ENCODE results near the gene SCRN2. TPM values are rescaled to one million over a fixed set of nuclear protein-coding genes. Genes with fewer than 3 reads are reported as not detected.

SCRN2 gene
- total and polyA plus RNA-seq, 7 donors: 22.5 to 44.6 (median 28.8) TPM

DNA sequence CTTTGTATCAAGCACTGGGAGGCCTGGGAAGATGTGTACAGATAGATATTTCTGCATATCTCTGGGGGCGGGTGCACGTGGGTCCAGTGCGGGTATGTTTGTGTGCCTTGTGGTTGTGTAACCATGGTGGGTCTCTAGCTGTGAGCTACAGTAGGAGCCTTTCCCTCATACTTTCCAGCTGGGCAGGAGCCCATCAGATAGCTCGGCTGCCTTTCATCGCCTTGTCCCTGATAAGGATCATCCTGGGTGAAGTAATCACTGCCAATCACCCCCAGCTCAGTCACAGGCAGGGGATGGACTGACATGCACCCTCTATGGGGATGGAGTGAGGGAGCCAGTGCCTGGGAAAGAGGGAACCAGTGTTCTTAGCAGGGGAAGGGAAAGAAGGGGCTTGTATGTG, 3.2 kb upstream of the SCRN2 start:
- intact Hi-C loops (cut with DNase I): loop anchor here (5.0 to 10.0 kb wide), 2 partner anchors 178 to 291 kb away; no protein-coding TSS in a partner anchor
- Histone ChIP-seq H3K36me3 (no peaks in the 10 kb centered on the region), H3K27me3 (peaks cover 29 to 44% (median 42%) of the 10 kb centered on the region in 3 donors), H3K27ac (no peak overlapping the region), H3K4me1 (peaks cover 0 to 29% (median 25%) of the 10 kb centered on the region in 4 donors), H3K9me3 (no peaks in the 10 kb centered on the region), H3K4me3 (no peak overlapping the region)
- DNase-seq: no peak
- WGBS, 2 donors: 24 to 67% methylated on average over 5 of the region's 5 CpGs
- TF ChIP-seq POLR2AphosphoS5 (IDR thresholded peaks at IDR 0.05): no peak
- no peak for TF ChIP-seq POLR2A (IDR thresholded peaks at IDR 0.05)
- no peak for TF ChIP-seq EP300 (IDR thresholded peaks at IDR 0.05)
- TF ChIP-seq, protein P1, sequence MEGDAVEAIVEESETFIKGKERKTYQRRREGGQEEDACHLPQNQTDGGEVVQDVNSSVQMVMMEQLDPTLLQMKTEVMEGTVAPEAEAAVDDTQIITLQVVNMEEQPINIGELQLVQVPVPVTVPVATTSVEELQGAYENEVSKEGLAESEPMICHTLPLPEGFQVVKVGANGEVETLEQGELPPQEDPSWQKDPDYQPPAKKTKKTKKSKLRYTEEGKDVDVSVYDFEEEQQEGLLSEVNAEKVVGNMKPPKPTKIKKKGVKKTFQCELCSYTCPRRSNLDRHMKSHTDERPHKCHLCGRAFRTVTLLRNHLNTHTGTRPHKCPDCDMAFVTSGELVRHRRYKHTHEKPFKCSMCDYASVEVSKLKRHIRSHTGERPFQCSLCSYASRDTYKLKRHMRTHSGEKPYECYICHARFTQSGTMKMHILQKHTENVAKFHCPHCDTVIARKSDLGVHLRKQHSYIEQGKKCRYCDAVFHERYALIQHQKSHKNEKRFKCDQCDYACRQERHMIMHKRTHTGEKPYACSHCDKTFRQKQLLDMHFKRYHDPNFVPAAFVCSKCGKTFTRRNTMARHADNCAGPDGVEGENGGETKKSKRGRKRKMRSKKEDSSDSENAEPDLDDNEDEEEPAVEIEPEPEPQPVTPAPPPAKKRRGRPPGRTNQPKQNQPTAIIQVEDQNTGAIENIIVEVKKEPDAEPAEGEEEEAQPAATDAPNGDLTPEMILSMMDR (IDR thresholded peaks at IDR 0.05): no peak

DNA sequence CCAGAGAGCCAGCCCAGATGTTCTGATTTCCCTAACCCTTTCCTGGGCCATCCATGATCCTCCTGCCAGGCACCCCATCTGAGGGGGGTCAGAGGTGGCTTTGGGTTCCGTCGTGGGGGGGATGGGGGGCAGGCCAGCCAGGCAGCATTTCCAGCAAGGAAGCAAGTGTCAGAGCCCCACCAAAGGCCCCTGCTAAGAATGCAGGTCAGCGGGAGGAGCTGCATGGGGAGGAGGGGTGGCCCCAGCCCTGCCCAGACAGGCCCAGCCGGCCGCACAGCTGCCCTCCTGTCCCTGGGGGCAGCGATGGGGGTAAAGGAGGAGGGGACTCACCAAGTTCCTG, 2.3 kb upstream of the SCRN2 start:
- TF ChIP-seq POLR2A (IDR thresholded peaks at IDR 0.05): no peak
- TF ChIP-seq, protein P1 (IDR thresholded peaks at IDR 0.05): peak in 1 of 4 experiments; percentile 17
- Histone ChIP-seq H3K27ac (no peak overlapping the region), H3K9me3 (no peaks in the 10 kb centered on the region), H3K36me3 (peaks cover 0 to 7% (median 2%) of the 10 kb centered on the region in 4 donors), H3K4me1 (peaks cover 0 to 29% (median 25%) of the 10 kb centered on the region in 4 donors), H3K4me3 (no peak overlapping the region), H3K27me3 (peaks cover 27 to 35% (median 33%) of the 10 kb centered on the region in 3 donors)
- no peak for DNase-seq
- WGBS, 2 donors: 15 to 35% methylated on average over 6 of the region's 6 CpGs
- intact Hi-C loops (cut with DNase I): loop anchor here (5.0 to 10.0 kb wide), 2 partner anchors 179 to 291 kb away; no protein-coding TSS in a partner anchor

DNA sequence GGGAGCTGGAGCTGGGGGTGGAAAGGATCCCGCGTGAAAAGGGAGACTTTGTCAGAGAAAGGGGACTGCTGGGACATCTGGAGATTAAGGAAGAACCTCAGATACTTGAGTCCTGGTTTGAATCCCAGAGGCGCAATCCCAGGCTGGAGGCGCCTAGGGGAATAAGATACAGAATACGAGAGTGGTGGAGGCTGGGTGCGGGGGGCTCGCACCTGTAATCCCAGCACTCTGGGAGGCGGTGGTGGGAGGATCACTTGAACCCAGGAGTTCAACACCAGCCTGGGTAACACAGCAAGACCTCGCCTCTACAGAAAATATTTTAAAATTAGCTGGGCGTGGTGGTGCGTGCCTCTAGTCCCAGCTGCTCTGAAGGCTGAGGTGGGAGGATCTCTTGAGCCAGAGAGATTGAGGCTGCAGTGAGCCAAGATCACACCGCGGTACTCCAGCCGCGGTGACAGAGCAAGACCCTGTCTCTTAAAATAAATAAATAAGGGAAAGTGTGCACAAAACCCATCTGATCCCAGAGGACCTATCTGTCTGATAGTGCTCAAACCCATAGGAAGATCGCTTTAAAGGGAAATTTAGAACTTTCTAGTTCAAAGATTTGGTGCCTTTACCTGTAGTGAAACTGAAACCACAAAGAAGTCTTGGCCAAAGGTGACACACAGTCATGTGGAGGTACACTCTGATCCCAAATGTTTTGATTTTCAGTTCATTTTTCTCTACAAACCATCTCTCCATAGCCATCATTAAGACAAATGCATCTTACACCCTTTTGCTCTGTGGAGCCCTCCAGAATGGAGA, 617 bp upstream of the SCRN2 start:
- H3K36me3 ChIP-seq: peaks cover 0 to 24% (median 9%) of the 10 kb centered on the region in 4 donors
- H3K4me1 ChIP-seq: peaks cover 0 to 22% (median 18%) of the 10 kb centered on the region in 4 donors
- no peak for TF ChIP-seq POLR2A (IDR thresholded peaks at IDR 0.05)
- TF ChIP-seq, protein P1 (IDR thresholded peaks at IDR 0.05): peak in 1 of 4 experiments; percentile 43
- no peak for TF ChIP-seq POLR2AphosphoS5 (IDR thresholded peaks at IDR 0.05)
- WGBS, 2 donors: 56 to 69% methylated on average over 16 of the region's 16 CpGs
- intact Hi-C loops (cut with DNase I): loop anchor here (1.0 to 10.0 kb wide), 4 partner anchors 49 to 293 kb away; no protein-coding TSS in a partner anchor
- DNase-seq: no peak
- no peaks in the 10 kb centered on the region for H3K9me3 ChIP-seq
- peak overlapping the region; percentile 71 to 91 (median 80) for H3K4me3 ChIP-seq
- H3K27ac ChIP-seq: peak overlapping the region; percentile 63 to 80 (median 76)
- H3K27me3 ChIP-seq: peaks cover 12 to 18% (median 16%) of the 10 kb centered on the region in 3 donors

DNA sequence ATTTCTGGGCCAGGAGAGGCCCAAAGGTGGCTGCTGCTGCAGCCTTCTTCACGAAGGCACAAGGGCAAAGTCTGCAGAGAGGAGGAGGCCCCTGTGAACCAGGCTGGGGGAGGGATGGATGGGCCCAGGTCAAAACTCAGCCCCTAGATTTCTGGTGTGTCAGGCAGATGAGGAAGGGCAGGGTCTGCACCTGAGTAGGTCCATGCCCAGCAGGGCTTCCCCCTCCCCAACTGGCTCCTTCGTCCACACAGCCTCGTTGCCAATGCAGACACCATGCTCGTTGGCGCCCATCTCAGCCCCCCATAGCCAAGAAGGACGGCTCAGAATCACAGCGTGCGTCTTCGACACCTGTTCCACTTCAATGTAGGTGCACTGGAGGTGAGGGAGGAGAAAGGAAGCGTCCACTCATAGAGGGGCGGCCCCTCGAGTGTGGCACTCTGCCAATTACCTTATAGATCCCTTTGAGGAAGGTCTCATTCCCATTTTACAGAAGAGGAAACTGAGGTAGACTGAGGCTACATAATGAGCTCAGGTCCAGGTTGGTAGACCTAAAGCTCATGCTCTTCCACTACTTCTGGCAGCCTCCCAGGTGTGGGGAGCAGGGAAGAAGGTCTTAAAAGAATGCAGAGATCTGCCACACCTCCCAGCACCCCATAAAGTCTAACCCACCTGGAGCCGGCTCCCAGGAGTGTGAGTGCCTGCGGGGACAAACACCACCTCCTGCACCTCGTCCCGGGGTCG, 902 bp downstream of the SCRN2 start:
- Histone ChIP-seq H3K27ac (peak overlapping the region; percentile 63 to 80 (median 76)), H3K4me3 (peak overlapping the region; percentile 71 to 91 (median 80)), H3K36me3 (peaks cover 0 to 34% (median 9%) of the 10 kb centered on the region in 4 donors), H3K9me3 (no peaks in the 10 kb centered on the region), H3K4me1 (peaks cover 0 to 22% (median 18%) of the 10 kb centered on the region in 4 donors), H3K27me3 (peaks cover 0 to 3% (median 1%) of the 10 kb centered on the region in 3 donors)
- TF ChIP-seq, protein P1 (IDR thresholded peaks at IDR 0.05): no peak
- TF ChIP-seq POLR2A (IDR thresholded peaks at IDR 0.05) (no peak), EP300 (IDR thresholded peaks at IDR 0.05) (no peak), POLR2AphosphoS5 (IDR thresholded peaks at IDR 0.05) (no peak)
- no peak for DNase-seq
- intact Hi-C loops (cut with DNase I): loop anchor here (5.0 to 10.0 kb wide), 2 partner anchors 182 to 295 kb away; no protein-coding TSS in a partner anchor
- 42 to 51% methylated on average over 17 of the region's 17 CpGs for WGBS, 2 donors

All from sigmoid colon (tissue), 7 donors.